Measurements from ENCODE around the gene FAM89A. TPM values are rescaled to one million over a fixed set of nuclear protein-coding genes. Genes with fewer than 3 reads are reported as not detected.

FAM89A gene
- total and polyA plus RNA-seq, 4 donors = 14.3 to 27.1 (median 23.2) TPM

DNA sequence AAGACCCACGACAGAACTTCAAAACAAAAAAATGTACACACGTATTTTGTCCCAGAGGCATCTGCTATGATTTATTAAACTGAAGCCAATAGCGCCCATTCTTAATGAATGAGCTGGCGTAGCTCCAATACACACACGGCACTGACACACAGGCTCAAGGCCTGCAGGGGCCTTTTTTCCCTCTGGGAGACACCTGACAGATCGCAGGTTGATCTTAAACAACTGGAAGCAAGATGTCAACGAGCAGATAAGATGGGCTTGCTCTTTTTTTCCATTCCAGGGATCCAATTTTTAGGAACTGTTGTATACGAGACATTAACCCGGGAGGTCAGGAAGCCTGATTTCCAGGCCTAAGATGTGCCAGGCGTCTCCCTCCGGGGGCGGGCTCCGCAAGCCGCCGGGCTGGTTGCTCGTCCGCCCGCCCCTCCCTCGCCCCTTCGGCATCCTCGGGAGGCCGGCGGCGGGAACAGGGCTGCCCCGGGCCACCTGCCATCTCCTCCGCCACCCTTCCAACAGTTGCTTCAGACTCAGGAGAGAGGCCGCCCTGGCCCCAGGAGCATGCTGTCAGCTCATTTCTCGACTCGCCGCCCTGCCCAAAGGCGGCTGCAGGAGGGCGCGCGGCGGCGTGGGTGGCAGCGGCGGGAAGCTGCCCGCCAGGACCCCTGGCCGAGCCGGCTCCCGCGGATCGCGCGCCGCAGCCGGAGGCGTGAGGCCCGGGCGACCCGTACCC is 62.1 kb downstream of the FAM89A start:
- 1% methylated on average over 36 to 52 of the region's 52 CpGs for WGBS, 2 donors
- H3K4me1 ChIP-seq (ENCODE audit: control insufficient read depth in 5 of 5, insufficient read depth in 5 of 5, low read length in 5 of 5) = peaks cover 3 to 13% (median 3%) of the 10 kb centered on the region in 5 donors
- no peaks in the 10 kb centered on the region for H3K9me3 ChIP-seq (ENCODE audit: control insufficient read depth in 4 of 4, insufficient read depth in 3 of 4, low read length in 3 of 4)
- ATAC-seq (ENCODE audit: insufficient read depth, low FRiP score) = no peak
- TF ChIP-seq, protein P1, sequence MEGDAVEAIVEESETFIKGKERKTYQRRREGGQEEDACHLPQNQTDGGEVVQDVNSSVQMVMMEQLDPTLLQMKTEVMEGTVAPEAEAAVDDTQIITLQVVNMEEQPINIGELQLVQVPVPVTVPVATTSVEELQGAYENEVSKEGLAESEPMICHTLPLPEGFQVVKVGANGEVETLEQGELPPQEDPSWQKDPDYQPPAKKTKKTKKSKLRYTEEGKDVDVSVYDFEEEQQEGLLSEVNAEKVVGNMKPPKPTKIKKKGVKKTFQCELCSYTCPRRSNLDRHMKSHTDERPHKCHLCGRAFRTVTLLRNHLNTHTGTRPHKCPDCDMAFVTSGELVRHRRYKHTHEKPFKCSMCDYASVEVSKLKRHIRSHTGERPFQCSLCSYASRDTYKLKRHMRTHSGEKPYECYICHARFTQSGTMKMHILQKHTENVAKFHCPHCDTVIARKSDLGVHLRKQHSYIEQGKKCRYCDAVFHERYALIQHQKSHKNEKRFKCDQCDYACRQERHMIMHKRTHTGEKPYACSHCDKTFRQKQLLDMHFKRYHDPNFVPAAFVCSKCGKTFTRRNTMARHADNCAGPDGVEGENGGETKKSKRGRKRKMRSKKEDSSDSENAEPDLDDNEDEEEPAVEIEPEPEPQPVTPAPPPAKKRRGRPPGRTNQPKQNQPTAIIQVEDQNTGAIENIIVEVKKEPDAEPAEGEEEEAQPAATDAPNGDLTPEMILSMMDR (IDR thresholded peaks at IDR 0.05; ENCODE audit: control extremely low read depth, extremely low read depth) = no peak
- peak overlapping the region; percentile 84 to 87 for H3K27ac ChIP-seq (ENCODE audit: low read depth in 1 of 2, low read length in 1 of 2)
- no peak overlapping the region for H3K9ac ChIP-seq (ENCODE audit: insufficient read depth in 1 of 2, low read length in 2 of 2)
- peaks cover 0 to 7% (median 1%) of the 10 kb centered on the region in 4 donors for H3K36me3 ChIP-seq (ENCODE audit: control insufficient read depth in 4 of 4, insufficient read depth in 4 of 4, low read length in 4 of 4)
- DNase-seq = peak in 2 of 3 donors; percentile 25 to 50
- H3K27me3 ChIP-seq (ENCODE audit: control insufficient read depth in 3 of 3, insufficient read depth in 3 of 3, low read length in 2 of 3) = no peaks in the 10 kb centered on the region
- H3K4me3 ChIP-seq = peak overlapping the region; percentile 68

DNA sequence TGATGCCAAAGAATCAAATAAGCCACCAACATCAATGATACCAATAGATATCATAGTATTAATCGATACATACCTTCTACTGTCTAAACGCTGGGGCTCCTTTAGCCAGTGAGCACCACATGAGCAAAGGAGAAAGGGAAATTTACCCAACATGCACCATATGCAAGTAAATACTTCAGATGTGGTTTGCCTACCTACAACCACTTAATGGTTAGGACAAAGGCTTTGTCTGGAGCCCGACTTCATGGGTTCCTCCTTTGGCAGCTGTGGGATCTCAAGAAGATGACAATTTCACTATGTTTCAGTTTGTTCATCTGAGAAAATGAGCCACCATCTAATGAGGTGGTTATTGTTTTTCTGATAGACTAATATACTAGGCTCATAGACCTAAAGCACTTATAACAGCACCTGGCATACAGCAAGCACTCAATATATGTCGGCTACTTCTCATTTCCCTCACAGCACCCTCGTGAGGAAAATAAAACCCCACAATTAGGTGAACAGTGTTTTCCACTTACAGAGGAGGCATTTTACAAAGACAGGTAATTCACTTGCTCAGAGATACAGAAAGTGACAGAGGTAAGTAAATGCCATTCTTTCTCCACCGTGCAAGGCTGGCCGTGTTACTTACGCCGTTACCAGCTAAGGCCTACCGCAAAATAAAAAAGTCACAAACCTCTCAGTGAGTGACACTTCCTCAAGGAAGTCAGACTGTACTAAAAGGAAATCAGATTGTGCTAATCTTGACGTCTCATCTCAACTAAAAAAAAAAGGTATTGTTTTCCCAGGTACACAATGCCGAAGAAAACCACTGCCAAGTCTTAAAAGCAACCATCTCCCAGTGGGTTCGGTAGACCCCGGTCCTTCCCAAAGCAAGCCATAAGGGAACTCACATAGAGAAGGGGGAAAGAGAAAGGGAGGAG is 63.0 kb downstream of the FAM89A start:
- ATAC-seq (ENCODE audit: insufficient read depth, low FRiP score) (no peak), DNase-seq (peak in 2 of 3 donors; percentile 6 to 14)
- TF ChIP-seq, protein P1 (IDR thresholded peaks at IDR 0.05; ENCODE audit: control extremely low read depth, extremely low read depth) = no peak
- H3K9ac ChIP-seq (ENCODE audit: insufficient read depth in 1 of 2, low read length in 2 of 2) = no peak overlapping the region
- peaks cover 3 to 13% (median 3%) of the 10 kb centered on the region in 5 donors for H3K4me1 ChIP-seq (ENCODE audit: control insufficient read depth in 5 of 5, insufficient read depth in 5 of 5, low read length in 5 of 5)
- peaks cover 0 to 7% (median 0%) of the 10 kb centered on the region in 4 donors for H3K36me3 ChIP-seq (ENCODE audit: control insufficient read depth in 4 of 4, insufficient read depth in 4 of 4, low read length in 4 of 4)
- H3K27me3 ChIP-seq (ENCODE audit: control insufficient read depth in 3 of 3, insufficient read depth in 3 of 3, low read length in 2 of 3) = no peaks in the 10 kb centered on the region
- H3K4me3 ChIP-seq = peak overlapping the region; percentile 68
- 26 to 39% methylated on average over 14 of the region's 14 CpGs for WGBS, 2 donors
- peak overlapping the region; percentile 84 to 87 for H3K27ac ChIP-seq (ENCODE audit: low read depth in 1 of 2, low read length in 1 of 2)
- no peaks in the 10 kb centered on the region for H3K9me3 ChIP-seq (ENCODE audit: control insufficient read depth in 4 of 4, insufficient read depth in 3 of 4, low read length in 3 of 4)

- no peak overlapping the region for H3K4me3 ChIP-seq
- no peaks in the 10 kb centered on the region for H3K27me3 ChIP-seq (ENCODE audit: control insufficient read depth in 3 of 3, insufficient read depth in 3 of 3, low read length in 2 of 3)
- peaks cover 0 to 7% (median 0%) of the 10 kb centered on the region in 4 donors for H3K36me3 ChIP-seq (ENCODE audit: control insufficient read depth in 4 of 4, insufficient read depth in 4 of 4, low read length in 4 of 4)
- WGBS, 2 donors = 92 to 93% methylated on average over 4 of the region's 4 CpGs
- no peak for ATAC-seq (ENCODE audit: insufficient read depth, low FRiP score)
- no peak for DNase-seq
- H3K4me1 ChIP-seq (ENCODE audit: control insufficient read depth in 5 of 5, insufficient read depth in 5 of 5, low read length in 5 of 5) = peaks cover 3 to 13% (median 3%) of the 10 kb centered on the region in 5 donors
- TF ChIP-seq, protein P1 (IDR thresholded peaks at IDR 0.05; ENCODE audit: control extremely low read depth, extremely low read depth) = no peak
- no peaks in the 10 kb centered on the region for H3K9me3 ChIP-seq (ENCODE audit: control insufficient read depth in 4 of 4, insufficient read depth in 3 of 4, low read length in 3 of 4)
- H3K9ac ChIP-seq (ENCODE audit: insufficient read depth in 1 of 2, low read length in 2 of 2) = no peak overlapping the region
- H3K27ac ChIP-seq (ENCODE audit: low read depth in 1 of 2, low read length in 1 of 2) = no peak overlapping the region
Measured at GRCh38 chr1:230976360-230976759, 63.7 kb downstream of the FAM89A start.

All from lung (tissue), 12 donors.